ENCODE data around the gene SORCS2. TPM values are rescaled to one million over a fixed set of nuclear protein-coding genes. Genes with fewer than 3 reads are reported as not detected.

Gene SORCS2
- total RNA-seq, 4 donors from 2014 or later, result 0.53 to 9.9 (median 0.90) TPM

DNA sequence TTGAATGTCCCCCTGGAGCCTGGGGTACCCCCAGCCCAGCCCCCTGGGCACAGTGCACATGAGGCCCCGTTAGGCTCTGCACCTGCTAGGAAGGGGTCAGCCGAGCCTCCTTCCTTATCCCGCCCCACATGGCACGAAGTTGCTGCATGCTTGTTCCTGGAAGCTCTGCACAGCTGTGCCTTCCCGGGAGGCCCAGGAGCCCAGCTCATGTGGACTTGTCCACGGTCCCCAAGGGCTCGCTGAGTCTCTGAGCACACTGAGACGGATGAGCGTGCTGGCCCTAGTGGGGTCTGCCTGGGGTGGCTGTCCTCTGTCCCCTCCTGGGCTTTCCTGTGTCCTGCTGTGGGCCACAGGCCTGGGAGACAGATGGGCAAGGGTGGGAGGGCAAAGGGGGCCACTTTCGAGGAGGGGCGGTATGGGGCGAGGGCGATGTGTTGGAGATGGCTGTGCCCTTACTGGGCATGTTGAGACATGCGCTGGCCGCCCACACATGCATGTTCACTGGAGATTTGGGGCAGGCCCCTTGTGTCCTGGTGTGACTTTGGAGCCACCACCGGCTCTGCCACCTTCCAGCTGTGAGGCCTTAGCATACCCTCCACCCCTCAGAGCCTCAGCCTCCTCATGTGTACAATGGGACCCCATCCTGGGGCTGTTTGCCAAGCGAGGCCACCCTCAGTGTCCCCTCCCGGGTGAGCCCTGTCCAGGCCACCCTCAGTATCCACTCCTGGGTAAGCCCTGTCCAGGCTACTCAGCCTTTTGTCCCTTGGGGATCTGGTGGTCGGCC, 509.7 kb downstream of the SORCS2 start:
- H3K36me3 ChIP-seq, result no peaks in the 10 kb centered on the region
- H3K4me3 ChIP-seq, result no peak overlapping the region
- no peaks in the 10 kb centered on the region for H3K27me3 ChIP-seq
- no peaks in the 10 kb centered on the region for H3K9me3 ChIP-seq
- no peak for DNase-seq
- TF ChIP-seq, protein P1, sequence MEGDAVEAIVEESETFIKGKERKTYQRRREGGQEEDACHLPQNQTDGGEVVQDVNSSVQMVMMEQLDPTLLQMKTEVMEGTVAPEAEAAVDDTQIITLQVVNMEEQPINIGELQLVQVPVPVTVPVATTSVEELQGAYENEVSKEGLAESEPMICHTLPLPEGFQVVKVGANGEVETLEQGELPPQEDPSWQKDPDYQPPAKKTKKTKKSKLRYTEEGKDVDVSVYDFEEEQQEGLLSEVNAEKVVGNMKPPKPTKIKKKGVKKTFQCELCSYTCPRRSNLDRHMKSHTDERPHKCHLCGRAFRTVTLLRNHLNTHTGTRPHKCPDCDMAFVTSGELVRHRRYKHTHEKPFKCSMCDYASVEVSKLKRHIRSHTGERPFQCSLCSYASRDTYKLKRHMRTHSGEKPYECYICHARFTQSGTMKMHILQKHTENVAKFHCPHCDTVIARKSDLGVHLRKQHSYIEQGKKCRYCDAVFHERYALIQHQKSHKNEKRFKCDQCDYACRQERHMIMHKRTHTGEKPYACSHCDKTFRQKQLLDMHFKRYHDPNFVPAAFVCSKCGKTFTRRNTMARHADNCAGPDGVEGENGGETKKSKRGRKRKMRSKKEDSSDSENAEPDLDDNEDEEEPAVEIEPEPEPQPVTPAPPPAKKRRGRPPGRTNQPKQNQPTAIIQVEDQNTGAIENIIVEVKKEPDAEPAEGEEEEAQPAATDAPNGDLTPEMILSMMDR (IDR thresholded peaks at IDR 0.05), result no peak
- H3K4me1 ChIP-seq, result no peaks in the 10 kb centered on the region
- no peak overlapping the region for H3K27ac ChIP-seq

DNA sequence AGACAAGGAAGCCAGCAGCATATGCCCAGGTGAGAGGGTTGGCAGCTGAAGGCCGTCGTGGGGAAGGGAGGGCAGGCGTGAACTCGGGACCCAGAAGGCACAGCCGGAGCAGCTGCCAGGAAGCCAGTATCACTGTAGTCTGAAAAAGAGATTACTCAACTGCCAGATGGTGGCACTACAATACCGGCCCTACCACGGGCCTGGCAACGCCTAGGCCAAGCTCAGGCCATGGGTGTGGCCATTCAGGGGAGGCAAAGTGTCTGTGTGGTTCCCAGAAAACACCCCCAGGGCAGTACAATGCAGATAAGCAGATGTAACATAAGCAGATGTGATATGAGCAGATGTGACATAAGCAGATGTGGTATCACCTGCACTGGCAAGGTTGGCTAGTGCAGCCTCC, 511.4 kb downstream of the SORCS2 start:
- H3K4me1 ChIP-seq, result no peaks in the 10 kb centered on the region
- no peak for TF ChIP-seq POLR2A (IDR thresholded peaks at IDR 0.05)
- TF ChIP-seq, protein P1 (IDR thresholded peaks at IDR 0.05), result no peak

DNA sequence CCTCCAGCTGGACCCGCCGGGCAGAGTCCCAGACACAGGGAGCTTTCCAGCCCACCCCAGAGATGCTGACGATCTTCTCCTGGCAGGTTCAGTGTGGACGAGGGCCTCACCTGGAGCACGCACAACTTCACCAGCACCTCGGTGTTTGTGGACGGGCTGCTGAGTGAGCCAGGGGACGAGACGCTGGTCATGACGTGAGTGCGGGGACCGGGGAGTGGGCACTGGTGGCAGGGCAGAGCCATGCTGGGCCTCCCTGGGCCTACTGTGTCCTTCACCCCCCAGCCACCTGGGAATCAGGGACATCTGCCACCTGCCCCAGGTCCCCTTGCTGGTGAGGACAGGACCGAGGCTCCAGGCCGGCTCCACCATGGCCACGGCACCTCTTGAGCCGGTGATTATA, 511.8 kb downstream of the SORCS2 start:
- no peak for DNase-seq
- Histone ChIP-seq H3K27ac (no peak overlapping the region), H3K9me3 (no peaks in the 10 kb centered on the region), H3K36me3 (no peaks in the 10 kb centered on the region), H3K4me1 (no peaks in the 10 kb centered on the region), H3K4me3 (no peak overlapping the region), H3K27me3 (no peaks in the 10 kb centered on the region)
- TF ChIP-seq, protein P1 (IDR thresholded peaks at IDR 0.05), result no peak
- TF ChIP-seq POLR2A (IDR thresholded peaks at IDR 0.05), result no peak

More for the DNA sequence above, 511.4 kb downstream of the SORCS2 start:
- no peak for DNase-seq
- Histone ChIP-seq H3K4me3 (no peak overlapping the region), H3K27ac (no peak overlapping the region), H3K9me3 (no peaks in the 10 kb centered on the region), H3K36me3 (no peaks in the 10 kb centered on the region), H3K27me3 (no peaks in the 10 kb centered on the region)

DNA sequence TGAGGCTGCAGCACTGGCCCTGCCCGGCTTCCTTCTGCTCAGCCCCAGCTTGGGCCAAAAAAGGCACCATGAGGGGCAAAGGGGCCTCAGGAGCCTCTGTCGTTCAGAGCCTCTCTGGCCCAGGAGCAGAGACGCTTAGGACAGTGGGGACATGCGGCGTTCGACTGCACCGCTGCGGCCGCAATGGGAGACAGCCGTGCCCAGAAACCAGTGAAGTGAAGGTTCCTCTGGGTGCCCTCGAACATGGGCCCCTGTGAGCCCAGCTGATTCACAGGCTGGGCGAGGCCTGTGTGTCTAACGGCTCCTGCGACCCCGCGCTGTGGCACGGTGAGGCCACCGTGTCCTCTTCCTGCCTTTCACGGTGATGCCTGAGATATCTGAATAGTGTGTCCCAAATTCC, 512.3 kb downstream of the SORCS2 start:
- Histone ChIP-seq H3K4me3 (no peak overlapping the region), H3K27me3 (no peaks in the 10 kb centered on the region), H3K4me1 (no peaks in the 10 kb centered on the region), H3K9me3 (no peaks in the 10 kb centered on the region), H3K27ac (no peak overlapping the region), H3K36me3 (no peaks in the 10 kb centered on the region)
- TF ChIP-seq POLR2A (IDR thresholded peaks at IDR 0.05), result no peak
- TF ChIP-seq, protein P1 (IDR thresholded peaks at IDR 0.05), result no peak
- no peak for DNase-seq

DNA sequence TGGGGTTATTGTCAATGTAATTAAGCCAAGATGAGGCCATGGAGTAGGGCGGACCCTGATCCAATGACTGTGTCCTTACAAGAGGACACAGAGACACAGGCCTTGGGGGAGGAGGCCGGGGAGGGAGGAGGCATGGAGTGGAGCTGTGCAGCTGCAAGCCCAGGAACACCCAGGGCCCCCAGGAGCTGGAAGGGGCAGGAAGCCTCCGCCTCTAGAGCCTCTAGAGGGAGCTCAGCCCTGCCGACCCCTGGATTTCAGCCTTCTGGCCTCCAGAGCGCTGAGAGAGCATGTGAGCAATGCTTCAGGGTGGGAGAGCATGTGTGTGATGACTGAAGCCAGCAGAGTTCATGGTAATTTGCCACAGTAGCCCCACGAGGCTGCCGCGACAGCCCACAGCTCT, 512.7 kb downstream of the SORCS2 start:
- Histone ChIP-seq H3K9me3 (no peaks in the 10 kb centered on the region), H3K36me3 (no peaks in the 10 kb centered on the region), H3K27ac (no peak overlapping the region), H3K4me1 (no peaks in the 10 kb centered on the region), H3K4me3 (no peak overlapping the region), H3K27me3 (no peaks in the 10 kb centered on the region)
- no peak for DNase-seq
- TF ChIP-seq, protein P1 (IDR thresholded peaks at IDR 0.05), result no peak
- no peak for TF ChIP-seq POLR2A (IDR thresholded peaks at IDR 0.05)

All from Peyer's patch (tissue), 4 donors.